Astrocyte of the hippocampus (primary cell): Measurements from ENCODE around the gene GRPEL2.
"Not testable (repeated sequence)": the region's sequence is repeated elsewhere in the genome, so short reads cannot be mapped to it uniquely, and the experiment has no call there.

Source experiments
- DNase-seq: peaks from one replicate; pipeline ENCODE4 v3.0.0; 2011; ENCODE audit warnings: low read depth, low spot score

The GRPEL2 gene

GRCh38 chr5:149398747-149399266 lies 53.5 kb downstream of the GRPEL2 start:
- not testable (repeated sequence) for DNase-seq

DNA sequence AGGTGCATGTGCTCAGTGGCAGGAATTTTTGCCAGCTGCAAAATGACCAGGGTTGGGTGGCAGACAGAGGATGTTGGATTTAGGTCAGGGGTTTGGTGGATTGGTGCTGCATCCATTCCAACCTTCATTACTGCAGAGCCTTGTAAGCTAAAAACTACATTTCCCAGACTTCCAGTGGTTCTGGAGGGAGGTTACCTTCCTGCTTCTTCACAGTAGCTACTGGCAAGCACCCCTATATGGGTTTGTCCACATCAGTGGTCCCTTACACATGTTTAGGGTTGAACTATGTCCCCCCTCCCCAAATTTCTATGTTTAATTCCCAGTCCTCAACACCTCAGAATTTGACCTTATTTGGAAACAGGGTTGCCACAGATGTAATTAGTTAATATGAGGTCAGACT lies 54.5 kb downstream of the GRPEL2 start:
- DNase-seq, result no peak

GRCh38 chr5:149400304-149400703 lies 55.0 kb downstream of the GRPEL2 start:
- DNase-seq, result no peak

- no peak for DNase-seq
Measured at GRCh38 chr5:149401051-149401450, 55.8 kb downstream of the GRPEL2 start.

DNA sequence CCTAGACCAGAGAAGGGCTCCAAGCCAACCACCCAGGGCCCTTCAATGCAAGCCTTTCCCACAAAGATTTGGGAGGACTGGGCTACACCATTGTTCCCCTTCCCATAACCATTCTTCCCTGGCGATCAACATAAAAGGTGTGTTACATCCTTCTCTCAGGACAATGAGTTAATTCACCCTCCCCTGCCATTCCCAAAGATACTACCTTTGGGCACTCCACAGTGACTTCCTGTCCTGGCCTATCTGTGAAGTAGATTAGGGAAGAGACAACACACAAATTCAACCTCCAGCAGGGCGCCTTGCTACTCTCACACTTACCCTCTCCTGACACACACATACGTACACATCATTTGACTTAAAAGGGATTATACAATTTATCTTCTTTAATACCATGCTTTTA lies 57.0 kb downstream of the GRPEL2 start:
- DNase-seq, result no peak
